HG02759 (cell line): ENCODE data around the gene CCM2.
A peak's percentile ranks its signal among the peaks of the same experiment; 100 is the strongest.
"Not testable (repeated sequence)": the region's sequence is repeated elsewhere in the genome, so short reads cannot be mapped to it uniquely, and the experiment has no call there.

Source experiments
- ATAC-seq: cut with Tn5 transposase; IDR thresholded peaks from one replicate; pipeline ENCODE4 v1.9.1; 2021; ENCODE audit warnings: mild to moderate bottlenecking, moderate library complexity; ENCODE audit not compliant: unreplicated experiment

CCM2 gene

GRCh38 chr7:44980393-44981034, 19.5 kb upstream of the CCM2 start:
- ATAC-seq, result peak; percentile 50

- ATAC-seq, result peak; percentile 0
These were observed 18.8 kb upstream of the CCM2 start for GRCh38 chr7:44981035-44981706.

- ATAC-seq, result no peak
These were observed 17.5 kb upstream of the CCM2 start for GRCh38 chr7:44982535-44982923.

GRCh38 chr7:44982970-44983369, 17.0 kb upstream of the CCM2 start:
- no peak for ATAC-seq

GRCh38 chr7:44983742-44984477, 16.1 kb upstream of the CCM2 start:
- no peak for ATAC-seq

- no peak for ATAC-seq
These were observed 15.6 kb upstream of the CCM2 start for GRCh38 chr7:44984478-44984758.

GRCh38 chr7:44985033-44985695, 14.8 kb upstream of the CCM2 start:
- ATAC-seq, result no peak

GRCh38 chr7:44985900-44986217, 14.1 kb upstream of the CCM2 start:
- no peak for ATAC-seq

- ATAC-seq, result peak; percentile 96
These were observed 13.6 kb upstream of the CCM2 start for GRCh38 chr7:44986218-44987053.

GRCh38 chr7:44987457-44987856, 12.5 kb upstream of the CCM2 start:
- ATAC-seq, result no peak

- no peak for ATAC-seq
These were observed 12.0 kb upstream of the CCM2 start for GRCh38 chr7:44987996-44988395.

GRCh38 chr7:44988701-44989100, 11.3 kb upstream of the CCM2 start:
- no peak for ATAC-seq

- no peak for ATAC-seq
These were observed 10.9 kb upstream of the CCM2 start for GRCh38 chr7:44989132-44989531.

- no peak for ATAC-seq
These were observed 9.6 kb upstream of the CCM2 start for GRCh38 chr7:44990109-44991023.

GRCh38 chr7:44992004-44992795, 7.8 kb upstream of the CCM2 start:
- ATAC-seq, result not testable (repeated sequence)

- no peak for ATAC-seq
These were observed 5.0 kb upstream of the CCM2 start for GRCh38 chr7:44994877-44995554.

GRCh38 chr7:44995555-44996493, 4.2 kb upstream of the CCM2 start:
- ATAC-seq, result peak; percentile 21
